Caki2 (cell line): ENCODE data around the gene WNT11. TPM values are rescaled to one million over a fixed set of nuclear protein-coding genes. Genes with fewer than 3 reads are reported as not detected.

ENCODE experiments used
- DNase-seq: peaks from one replicate; pipeline ENCODE4 v3.0.0-alpha.2; 2015; ENCODE audit warnings: low read depth
- in situ Hi-C: cut with HindIII; loops from 2 replicates; pipeline ENCODE4 v1.10.0; 2016; ENCODE audit warnings: low sequenced_read_pairs, low pct_unique_long_range_greater_than_20kb, mixed read lengths
- total RNA-seq: library from RNA; depleted of rRNA; stranded (reverse); fragments of >200 nt; shearing (Covaris generic); gene quantifications from 2 replicates; pipeline ENCODE4 v1.2.3, GENCODE V29; 2014; ENCODE audit warnings: low replicate concordance

Gene WNT11
- total RNA-seq, 1 experiment from 2014 or later = 4.9 TPM

- in situ Hi-C loops = no loop called here
- no peak for DNase-seq
Measured at GRCh38 chr11:76228071-76228874, 22.0 kb upstream of the WNT11 start.

DNA sequence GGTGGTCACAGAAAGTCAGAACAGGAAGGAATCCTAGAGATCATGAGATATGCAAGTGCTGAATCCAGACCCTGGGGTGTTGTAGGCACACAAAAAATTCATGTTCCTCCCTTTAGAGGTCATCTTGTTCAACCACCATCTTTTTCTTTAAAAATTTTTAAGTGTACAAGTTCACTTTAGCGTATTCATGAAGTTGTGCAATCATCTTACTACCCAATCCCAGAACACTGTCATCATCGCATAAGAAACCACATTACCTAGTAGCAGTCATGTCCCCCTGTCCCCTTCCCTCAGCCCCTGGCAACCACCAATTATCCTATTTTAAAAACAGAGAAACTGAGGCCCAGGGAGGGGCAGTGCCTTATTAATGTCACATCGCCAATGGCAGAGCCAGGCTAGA lies 20.3 kb upstream of the WNT11 start:
- no peak for DNase-seq
- in situ Hi-C loops = no loop called here

DNA sequence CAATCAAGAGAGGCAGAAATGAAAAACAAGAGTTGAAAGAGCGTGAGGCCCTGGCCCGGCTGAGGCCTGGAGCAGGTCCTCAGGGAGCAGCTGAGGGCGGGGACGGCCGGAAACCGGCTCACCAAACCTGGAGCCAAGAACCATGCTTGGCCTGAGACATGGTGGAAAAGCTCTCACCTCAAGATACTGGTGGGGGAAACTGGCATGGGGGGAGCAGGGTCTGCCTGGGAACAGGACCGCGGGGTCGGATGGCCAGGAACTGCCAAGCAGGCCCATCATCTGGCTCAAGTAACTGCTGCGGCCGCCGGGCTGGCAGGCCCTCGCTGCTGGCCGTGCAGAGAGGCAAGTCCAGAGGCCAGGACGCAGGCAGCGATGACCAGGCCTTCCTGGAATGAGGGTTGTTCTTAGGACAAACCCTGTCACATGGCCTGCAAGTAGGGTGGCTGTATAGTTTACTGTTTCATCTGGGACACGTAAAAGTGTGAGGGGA lies 18.9 kb upstream of the WNT11 start:
- no peak for DNase-seq
- in situ Hi-C loops = no loop called here

DNA sequence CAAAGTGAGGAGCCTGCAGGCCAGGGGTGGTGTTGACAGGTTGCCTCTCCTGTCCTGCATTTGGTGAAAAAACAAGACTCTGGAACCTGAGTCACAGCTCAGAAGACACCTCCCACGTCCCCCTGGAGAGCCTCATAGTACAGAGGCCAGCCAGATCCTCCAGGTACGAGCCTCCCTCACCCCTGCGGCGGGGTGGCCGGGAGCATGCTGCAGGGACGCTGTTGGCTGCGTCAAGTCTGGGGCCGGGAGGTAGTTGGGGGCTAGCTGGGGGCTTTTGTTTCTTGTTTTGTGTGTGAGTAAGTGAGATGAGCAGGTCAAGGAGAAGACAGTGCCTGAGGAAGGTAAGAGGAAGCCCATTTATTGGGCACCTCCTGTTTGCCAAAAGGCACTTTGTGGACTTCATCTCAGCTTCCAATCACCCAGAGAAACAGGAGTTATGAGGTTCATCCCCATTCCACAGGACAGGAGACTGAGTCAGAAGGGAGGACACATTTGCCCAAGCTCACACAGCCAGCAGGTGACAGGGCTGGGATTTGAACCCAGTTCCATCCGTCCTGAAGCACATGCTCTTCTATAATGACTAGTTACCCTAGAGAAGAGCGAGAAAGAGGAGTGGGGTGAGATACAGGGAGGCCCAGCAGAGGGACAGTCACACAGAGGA lies 18.3 kb upstream of the WNT11 start:
- DNase-seq = no peak
- in situ Hi-C loops = no loop called here

- no peak for DNase-seq
- in situ Hi-C loops = no loop called here
Measured at GRCh38 chr11:76221365-76221764, 15.1 kb upstream of the WNT11 start.

DNA sequence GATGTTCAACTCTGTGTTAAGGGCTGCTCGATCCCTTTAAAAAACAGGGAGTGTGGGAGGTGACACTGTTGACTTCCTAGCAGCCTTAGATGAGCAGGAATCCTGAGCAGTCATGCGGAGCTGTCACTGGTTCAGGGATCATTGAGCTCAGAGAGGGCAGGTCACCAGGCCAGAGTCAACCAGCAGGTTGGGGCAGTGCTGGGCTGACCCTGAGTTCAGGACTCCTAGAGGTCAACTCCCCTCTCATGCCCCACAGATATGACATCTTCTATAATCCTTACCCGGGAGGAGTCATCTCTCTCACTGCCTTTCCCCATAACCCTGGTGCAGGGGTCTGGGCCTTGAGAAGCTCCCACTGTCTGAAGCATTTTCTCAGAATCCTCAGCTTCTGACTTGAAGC lies 12.9 kb upstream of the WNT11 start:
- DNase-seq = no peak
- in situ Hi-C loops = no loop called here

DNA sequence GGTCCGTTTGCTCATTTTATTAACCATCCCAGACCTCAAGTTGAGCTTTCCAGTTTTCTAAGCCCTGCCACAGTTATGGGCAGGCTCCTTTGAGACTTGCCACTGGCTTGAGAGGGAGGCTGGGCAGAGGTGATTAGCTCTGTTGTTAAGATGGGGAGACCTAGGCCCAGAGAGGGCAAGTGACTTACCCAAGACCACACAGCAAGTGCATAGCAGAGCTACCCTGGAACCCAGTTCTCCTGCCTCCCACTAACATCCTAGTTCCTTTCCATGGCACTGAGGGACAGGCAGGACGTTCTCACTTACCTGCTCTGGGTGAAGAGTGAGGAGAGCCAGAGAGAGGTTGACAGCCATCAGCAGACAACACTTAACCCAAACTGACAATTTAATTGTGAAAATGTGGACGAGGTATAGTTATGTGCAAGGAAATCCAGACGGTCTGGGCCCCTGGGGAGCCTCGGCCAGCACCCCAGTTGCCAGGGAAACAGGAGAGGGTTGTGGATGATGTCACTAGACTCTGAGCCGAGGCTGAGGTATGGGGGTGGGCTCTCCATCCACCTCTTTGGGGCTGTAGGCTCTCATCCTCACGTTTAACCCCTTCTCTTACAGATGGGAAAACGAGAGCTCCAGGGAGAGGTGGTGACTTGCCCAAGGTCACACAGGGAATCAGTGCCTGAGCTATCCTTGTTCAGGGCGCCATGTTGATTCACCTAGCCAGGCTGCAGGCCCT lies 12.3 kb upstream of the WNT11 start:
- no peak for DNase-seq
- in situ Hi-C loops = no loop called here

DNA sequence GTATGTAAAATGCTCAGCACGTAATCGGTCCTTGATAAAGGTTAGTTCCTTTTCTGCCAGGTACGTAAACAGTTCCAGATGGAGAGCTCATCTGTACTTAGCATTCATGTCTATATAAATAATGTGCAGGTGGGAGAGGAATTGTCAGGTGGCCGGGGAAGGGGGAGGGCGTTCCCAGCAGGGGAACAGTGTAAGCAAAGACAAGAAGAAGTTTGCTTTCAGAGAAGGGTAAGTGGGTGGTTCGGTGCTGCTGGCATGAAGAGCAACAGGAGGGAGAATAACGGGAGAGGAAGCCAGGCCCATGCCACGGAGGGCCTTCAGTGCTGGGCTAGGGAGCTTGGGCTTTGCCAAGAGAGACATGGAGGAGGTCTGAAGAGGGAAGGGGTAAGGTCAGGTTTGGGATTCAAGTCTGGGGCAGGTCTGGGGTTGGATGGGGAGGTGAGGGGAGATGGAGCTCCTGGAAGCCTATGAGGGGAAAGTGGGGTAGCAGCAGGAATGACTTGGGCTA lies 11.4 kb upstream of the WNT11 start:
- in situ Hi-C loops = no loop called here

DNA sequence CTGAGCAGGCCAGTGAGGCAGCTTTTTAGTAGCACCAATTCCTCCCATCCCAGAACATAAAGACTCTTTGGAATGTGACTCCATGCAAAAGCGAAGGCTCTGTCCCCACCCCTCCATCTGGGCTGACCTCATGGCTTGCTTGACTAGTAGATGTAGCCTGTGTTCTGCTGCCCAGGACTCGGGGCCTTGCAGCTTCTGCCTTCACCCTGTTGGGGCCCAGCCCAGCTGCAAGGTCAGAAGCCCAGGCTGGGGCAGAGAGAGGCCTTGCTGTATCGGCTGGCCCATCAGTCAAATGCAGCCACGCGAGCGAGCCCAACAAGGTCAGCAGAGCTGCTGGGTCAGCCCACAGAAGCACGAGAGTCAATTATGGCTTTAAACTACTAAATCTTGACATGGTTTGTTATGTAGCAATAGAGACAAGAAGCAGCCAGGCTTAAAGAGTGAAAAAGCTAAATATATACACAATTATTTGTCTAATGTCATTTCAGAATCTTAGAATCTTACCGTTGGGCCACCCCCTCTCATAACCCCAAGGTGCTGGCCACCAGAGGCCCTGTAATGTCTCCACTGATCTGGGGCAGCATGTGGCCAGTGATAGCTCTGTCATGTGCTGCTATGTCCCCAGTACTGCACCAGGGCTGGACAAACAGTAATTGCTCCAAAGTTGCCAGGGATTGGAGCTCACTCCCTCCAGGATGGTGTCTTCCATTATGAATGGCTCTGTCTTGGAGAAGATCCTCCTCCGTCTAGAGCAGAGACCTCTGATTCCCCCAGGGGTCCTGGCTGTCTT lies 10.4 kb upstream of the WNT11 start:
- DNase-seq = no peak
- in situ Hi-C loops = no loop called here

More for the DNA sequence above, 11.4 kb upstream of the WNT11 start:
- no peak for DNase-seq

DNA sequence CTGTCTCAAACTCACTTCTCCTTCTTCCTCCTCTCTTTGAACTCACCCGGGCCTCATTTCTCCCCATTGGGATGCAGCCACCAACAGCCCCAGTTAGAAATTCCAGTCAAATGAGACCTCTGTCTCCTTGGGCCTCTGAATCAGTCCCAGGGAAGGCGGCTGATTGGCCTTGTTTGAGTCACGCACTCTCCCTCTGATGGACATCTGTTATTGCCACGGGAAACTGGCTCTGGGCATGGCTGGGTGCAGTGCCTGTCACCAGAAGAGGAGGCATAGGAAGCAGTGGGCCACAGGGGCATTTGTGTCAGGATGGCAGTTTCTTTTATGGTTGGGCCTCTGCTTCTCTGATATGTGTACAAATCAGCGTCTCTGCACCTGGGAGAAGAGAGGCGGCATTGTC lies 9.6 kb upstream of the WNT11 start:
- in situ Hi-C loops = no loop called here
- no peak for DNase-seq

DNA sequence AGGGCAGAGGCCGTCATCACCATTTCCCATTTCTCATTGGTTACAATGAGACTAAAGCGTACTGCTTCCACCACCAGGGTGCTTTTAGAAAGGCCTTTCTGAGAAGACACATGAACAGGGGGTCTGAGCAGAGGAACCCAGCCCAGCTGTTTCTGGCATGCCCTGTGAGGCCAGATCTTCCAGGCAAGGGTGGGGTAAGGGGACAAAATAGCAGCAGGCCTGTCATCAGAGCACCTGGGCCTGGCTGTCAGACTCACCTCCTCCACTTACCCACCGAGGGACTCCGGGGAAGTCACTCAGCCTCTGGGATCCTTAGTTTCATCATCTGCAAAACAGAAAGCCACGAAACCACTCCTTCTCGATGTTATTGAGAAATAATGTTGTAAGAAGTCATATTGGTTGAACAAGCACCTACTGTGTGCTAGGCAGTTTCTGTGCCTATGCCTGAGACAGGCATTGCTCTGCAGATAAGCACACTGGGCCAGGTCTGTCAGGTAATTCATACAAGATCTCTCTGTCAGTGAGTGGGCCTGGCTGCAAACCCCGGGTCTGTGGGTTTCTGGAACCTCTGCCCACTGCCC lies 8.8 kb upstream of the WNT11 start:
- in situ Hi-C loops = no loop called here
- DNase-seq = no peak

DNA sequence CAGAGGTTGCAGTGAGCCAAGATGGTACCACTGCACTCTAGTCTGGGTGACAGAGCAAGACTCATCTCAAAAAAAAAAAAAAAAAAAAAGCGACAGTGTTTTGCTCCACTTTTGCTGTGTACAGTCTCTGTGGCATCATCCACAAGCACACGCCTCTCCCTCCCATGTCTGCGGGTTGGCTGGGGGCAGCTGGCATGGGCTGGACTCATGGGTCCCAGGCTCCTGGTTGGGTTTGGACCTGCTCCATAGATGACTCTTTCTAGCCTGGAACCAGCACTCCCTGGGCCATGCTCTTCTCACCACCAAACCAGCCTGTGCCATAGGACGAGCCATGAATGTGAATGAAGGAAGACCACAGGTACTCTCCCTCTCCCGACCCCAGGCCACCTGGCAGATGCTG lies 7.9 kb upstream of the WNT11 start:
- in situ Hi-C loops = no loop called here
- no peak for DNase-seq

DNA sequence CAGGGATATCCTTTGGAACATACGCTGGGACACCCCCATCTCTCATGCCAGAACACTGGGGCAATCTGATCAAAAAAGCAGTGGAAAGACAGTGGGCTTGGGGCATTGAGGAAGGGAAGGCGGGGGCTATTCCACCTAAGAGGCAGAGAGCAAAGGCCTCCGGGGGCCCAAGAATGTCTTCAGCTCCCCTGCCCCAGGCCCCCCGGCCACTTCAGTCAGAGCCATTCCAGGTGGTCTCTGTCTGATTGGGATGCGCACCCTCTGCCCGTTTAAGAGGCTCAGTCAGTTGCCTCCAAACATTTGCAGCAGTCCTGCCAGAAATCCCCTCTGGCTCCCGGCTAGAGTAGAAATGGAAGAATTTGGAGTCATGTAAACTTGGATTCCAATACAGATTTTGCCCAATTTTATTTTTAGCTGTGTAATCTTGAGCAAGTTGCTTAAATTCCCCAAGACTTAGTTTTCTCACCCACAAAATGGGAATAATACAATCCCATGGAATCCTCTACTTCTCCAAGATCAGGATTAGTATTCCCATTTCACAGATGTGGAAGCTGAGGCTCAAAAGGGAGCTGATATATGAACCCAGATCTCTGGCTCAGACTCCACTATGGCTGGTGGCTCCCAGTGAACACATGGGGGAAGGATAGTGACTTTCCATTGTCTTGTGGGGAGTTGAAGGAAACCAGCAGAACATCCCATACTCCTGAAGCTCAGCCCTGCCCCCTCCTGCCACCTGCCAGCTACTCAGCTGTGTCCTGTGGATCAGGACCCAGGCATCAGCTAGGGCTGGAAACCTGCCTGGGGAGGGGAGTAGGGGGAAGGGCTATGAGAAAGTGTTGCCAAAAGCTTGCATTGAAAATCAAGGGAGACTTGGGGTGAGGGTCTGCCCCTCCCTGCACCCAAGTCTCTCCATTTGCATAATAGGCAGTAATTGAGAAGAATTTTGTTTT lies 6.1 kb upstream of the WNT11 start:
- in situ Hi-C loops = no loop called here

GRCh38 chr11:76210931-76211851 lies 4.9 kb upstream of the WNT11 start:
- in situ Hi-C loops = no loop called here
- peak; percentile 8 for DNase-seq

More for the DNA sequence above, 6.1 kb upstream of the WNT11 start:
- no peak for DNase-seq

GRCh38 chr11:76209973-76210930 lies 4.0 kb upstream of the WNT11 start:
- in situ Hi-C loops = no loop called here

More at GRCh38 chr11:76209973-76210930, 4.0 kb upstream of the WNT11 start:
- DNase-seq = peak; percentile 42
